ENCODE data around the gene MLKL. TPM values are rescaled to one million over a fixed set of nuclear protein-coding genes. Genes with fewer than 3 reads are reported as not detected.

MLKL gene
- total RNA-seq, 4 donors from 2014 or later = 1.9 to 4.8 (median 3.8) TPM

DNA sequence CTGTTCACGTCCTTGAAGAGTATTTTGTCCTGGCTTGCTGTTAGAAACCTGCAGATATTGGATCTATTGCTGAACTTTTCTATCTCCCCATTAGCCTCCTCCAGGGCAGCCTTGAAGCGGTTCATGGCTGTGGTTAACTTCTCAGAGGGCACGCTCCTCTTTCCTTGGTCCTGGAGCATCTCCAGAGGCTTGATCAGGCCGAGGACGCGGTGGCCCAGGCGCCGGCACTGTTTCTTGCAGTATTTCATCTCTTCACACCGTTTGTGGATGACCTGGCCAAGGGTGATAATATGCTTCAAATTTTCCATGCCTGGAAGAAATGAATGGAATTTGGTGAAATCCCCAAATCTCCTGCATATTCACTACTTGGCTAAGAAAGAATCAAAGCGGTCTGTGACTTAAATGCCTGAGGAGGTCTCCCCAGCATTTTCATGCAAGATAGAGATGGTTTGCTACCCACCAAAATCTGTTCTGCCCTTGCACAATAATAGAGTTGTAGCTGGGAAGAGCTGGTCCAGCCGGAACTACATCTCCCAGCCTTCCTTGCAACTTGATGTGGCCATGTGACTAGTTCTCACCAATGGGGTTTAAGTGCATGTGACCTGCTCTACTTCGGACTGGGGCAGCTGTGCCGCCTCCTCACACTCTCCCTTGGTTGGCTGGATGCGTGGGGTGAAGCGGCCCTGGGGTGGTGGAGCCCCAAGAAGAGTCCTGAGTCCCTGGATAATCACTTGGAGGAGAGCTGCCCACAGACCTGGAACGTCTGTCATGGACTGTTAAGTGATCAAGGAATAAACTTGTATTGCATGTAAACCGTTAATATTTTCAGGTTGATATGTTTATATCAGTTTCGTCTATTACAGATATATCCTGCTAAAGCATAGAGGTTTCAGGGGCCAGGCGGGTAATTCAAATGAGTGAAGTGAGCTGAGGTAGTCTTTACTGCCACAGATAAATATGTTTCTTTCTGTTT lies 4.9 kb downstream of the MLKL start:
- no peak overlapping the region for H3K4me3 ChIP-seq (ENCODE audit: low read depth, poor library complexity, severe bottlenecking)
- intact Hi-C loops (cut with DNase I; ENCODE audit: low total_unique reads) = no loop called here
- DNase-seq (ENCODE audit: low spot score in 2 of 2) = peak; percentile 84 to 93
- TF ChIP-seq, protein P1, sequence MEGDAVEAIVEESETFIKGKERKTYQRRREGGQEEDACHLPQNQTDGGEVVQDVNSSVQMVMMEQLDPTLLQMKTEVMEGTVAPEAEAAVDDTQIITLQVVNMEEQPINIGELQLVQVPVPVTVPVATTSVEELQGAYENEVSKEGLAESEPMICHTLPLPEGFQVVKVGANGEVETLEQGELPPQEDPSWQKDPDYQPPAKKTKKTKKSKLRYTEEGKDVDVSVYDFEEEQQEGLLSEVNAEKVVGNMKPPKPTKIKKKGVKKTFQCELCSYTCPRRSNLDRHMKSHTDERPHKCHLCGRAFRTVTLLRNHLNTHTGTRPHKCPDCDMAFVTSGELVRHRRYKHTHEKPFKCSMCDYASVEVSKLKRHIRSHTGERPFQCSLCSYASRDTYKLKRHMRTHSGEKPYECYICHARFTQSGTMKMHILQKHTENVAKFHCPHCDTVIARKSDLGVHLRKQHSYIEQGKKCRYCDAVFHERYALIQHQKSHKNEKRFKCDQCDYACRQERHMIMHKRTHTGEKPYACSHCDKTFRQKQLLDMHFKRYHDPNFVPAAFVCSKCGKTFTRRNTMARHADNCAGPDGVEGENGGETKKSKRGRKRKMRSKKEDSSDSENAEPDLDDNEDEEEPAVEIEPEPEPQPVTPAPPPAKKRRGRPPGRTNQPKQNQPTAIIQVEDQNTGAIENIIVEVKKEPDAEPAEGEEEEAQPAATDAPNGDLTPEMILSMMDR (IDR thresholded peaks at IDR 0.05) = no peak
- no peak for TF ChIP-seq POLR2A (IDR thresholded peaks at IDR 0.05)
- 49 to 53% methylated on average over 19 of the region's 19 CpGs for WGBS, 2 donors

DNA sequence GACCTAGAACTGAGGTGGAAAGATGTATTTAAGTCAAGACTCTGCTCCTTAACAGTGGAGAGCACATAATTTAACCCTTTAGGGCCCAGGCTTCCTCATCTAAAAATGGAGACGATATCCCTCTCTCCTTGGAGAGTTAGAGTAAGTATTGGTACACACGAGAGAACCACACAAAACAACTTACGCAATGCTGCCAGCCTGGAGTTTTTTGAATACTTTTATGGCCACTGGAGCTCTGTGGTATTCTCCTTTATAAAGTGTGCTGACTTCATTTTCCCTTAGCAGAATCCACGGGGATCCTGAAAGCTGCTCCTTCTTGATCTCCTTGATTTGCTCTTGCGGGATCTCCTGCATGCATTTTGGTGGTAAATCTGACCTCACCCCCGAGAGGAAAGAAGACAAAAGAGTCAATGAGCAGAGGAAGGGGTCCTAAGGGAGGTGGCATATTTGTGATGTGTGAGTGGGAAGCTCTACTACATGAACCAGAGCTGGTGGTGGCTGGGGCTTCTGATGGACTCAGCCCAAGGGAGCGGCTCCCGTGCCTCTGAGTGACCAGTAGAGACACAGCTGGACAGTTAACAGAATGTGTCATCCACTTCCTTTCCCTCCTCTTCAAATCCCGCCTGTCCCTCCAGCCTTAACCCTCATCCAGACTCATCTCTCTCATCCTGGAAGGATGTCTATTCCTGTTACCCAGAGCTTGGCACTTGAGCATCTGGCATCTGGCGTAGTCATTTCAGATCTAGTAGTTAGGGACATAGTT lies 9.4 kb downstream of the MLKL start:
- intact Hi-C loops (cut with DNase I; ENCODE audit: low total_unique reads) = no loop called here
- TF ChIP-seq, protein P1 (IDR thresholded peaks at IDR 0.05) = no peak
- TF ChIP-seq POLR2A (IDR thresholded peaks at IDR 0.05) = no peak
- 83 to 84% methylated on average over 10 of the region's 10 CpGs for WGBS, 2 donors
- H3K4me3 ChIP-seq (ENCODE audit: low read depth, poor library complexity, severe bottlenecking) = no peak overlapping the region
- no peak for DNase-seq (ENCODE audit: low spot score in 2 of 2)

DNA sequence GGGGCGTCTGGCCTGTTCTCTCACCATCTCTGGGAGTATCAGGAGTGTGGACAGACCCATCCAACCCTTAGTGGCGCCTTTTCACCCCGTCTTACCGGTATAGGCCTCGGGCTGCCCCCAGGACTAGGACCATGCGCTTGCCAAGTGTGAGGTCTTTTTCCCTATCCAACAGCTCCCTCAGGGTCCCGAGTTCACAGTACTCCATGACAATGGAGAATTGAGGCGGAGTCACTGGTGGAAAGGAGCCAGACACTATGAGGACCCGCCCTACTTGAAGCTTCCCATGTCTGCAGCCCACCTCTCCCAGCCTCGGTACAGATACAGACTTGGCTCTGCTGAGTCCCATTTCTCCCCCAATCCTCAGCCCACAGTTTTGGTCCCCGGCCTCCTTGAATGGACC lies 18.1 kb downstream of the MLKL start:
- no peak for DNase-seq (ENCODE audit: low spot score in 2 of 2)
- intact Hi-C loops (cut with DNase I; ENCODE audit: low total_unique reads) = no loop called here
- no peak overlapping the region for H3K4me3 ChIP-seq (ENCODE audit: low read depth, poor library complexity, severe bottlenecking)
- TF ChIP-seq POLR2A (IDR thresholded peaks at IDR 0.05) = no peak
- TF ChIP-seq, protein P1 (IDR thresholded peaks at IDR 0.05) = no peak
- WGBS, 2 donors = 89 to 93% methylated on average over 11 of the region's 11 CpGs

DNA sequence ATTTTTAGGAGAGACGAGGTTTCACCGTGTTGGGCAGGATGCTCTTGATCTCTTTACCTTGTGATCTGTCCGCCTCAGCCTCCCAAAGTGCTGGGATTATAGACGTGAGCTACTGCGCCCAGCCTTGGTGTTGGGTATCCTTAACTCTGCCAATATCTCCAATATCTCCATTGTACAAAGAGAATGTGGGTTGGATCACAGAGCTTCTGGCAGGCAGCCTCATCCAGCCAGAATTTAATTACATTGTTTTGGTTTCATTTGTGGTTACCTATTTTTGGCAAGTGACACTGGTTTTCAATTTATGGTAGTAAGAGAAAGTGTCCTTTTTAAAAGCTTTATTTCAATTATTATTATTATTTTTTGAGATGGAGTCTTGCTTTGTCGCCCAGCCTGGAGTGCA lies 20.0 kb downstream of the MLKL start:
- DNase-seq (ENCODE audit: low spot score in 2 of 2) = no peak
- WGBS, 2 donors = 75 to 87% methylated on average over 6 of the region's 6 CpGs
- no peak overlapping the region for H3K4me3 ChIP-seq (ENCODE audit: low read depth, poor library complexity, severe bottlenecking)
- intact Hi-C loops (cut with DNase I; ENCODE audit: low total_unique reads) = no loop called here
- TF ChIP-seq, protein P1 (IDR thresholded peaks at IDR 0.05) = no peak
- TF ChIP-seq POLR2A (IDR thresholded peaks at IDR 0.05) = no peak

DNA sequence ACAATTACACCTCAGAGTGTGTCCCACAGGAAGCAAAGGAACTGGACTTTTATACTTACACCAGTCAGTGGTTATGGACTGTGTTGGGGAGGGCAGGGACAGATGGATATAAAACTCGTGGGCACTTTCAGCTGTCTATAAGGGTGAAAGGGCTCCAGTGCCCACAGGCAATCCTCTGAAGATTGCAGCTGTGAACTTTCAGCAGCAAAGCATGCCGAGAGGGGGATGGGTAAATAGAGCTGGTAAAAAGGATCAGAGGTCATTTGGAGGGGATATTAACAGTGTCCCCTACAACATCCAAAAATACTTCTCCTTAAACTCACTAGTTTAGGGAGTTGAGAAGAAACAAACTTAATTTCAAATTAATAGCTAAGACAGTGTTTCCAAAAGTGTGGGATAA lies 20.7 kb downstream of the MLKL start:
- intact Hi-C loops (cut with DNase I; ENCODE audit: low total_unique reads) = no loop called here
- no peak for TF ChIP-seq POLR2A (IDR thresholded peaks at IDR 0.05)
- TF ChIP-seq, protein P1 (IDR thresholded peaks at IDR 0.05) = no peak
- WGBS, 2 donors = 51 to 55% methylated on average over 2 of the region's 2 CpGs
- no peak overlapping the region for H3K4me3 ChIP-seq (ENCODE audit: low read depth, poor library complexity, severe bottlenecking)
- DNase-seq (ENCODE audit: low spot score in 2 of 2) = no peak

Data from lower leg skin (tissue), 4 donors.